ENCODE results near the gene ASIC2.

- TF ChIP-seq POLR2A (IDR thresholded peaks at IDR 0.05; ENCODE audit: borderline replicate concordance, extremely low read depth, insufficient read depth, insufficient read length) (no peak), CTCF (IDR thresholded peaks at IDR 0.05 in 2 of 3, conservative IDR thresholded peaks at IDR 0.05 in 1 of 3; ENCODE audit: borderline replicate concordance in 1 of 3, insufficient read depth in 1 of 3, low read depth in 2 of 3, low read length in 2 of 3) (no peak), CBX3 (IDR thresholded peaks at IDR 0.05; ENCODE audit: low read depth) (no peak), EGR1 (IDR thresholded peaks at IDR 0.05; ENCODE audit: low read depth) (no peak), CEBPB (IDR thresholded peaks at IDR 0.05; ENCODE audit: low read depth) (no peak)
Measured at GRCh38 chr17:33080091-33080490, 213.0 kb downstream of the ASIC2 start.
